Right lobe of liver (tissue), 4 donors: Measurements from ENCODE around the gene CES5A.
A peak's percentile ranks its signal among the peaks of the same experiment; 100 is the strongest.

ENCODE experiments used
- CTCF ChIP-seq, 4 donors: fragments of 200-600 bp in 3 of 4; fragments of 450-650 bp in 1 of 4; IDR thresholded peaks; one replicate each; pipeline versions ENCODE4 v1.5.1 to v1.8.0; 2016 to 2022; ENCODE audit warnings: antibody characterized with exemption in 4 of 4, mild to moderate bottlenecking in 2 of 4
- POLR2A ChIP-seq: fragments of 450-650 bp; IDR thresholded peaks from one replicate; pipeline ENCODE4 v1.6.1; 2017; ENCODE audit warnings: antibody characterized with exemption, mild to moderate bottlenecking
- donor health status: DM: no; HTN: no; CAD: no.
- donor health status: DM: no; HTN: no; CAD: no.
- donor health status: DM: no; HTN: yes; CAD: no.

- TF ChIP-seq CTCF (IDR thresholded peaks at IDR 0.05) (peak; percentile 67 to 85 (median 72)), POLR2A (no peak)
Observed at GRCh38 chr16:55842369-55843104, 32.6 kb downstream of the CES5A start.
